Stimulated activated naive CD8-positive, alpha-beta T cell treated with anti-CD3 and anti-CD28 coated beads, Interleukin-15, amount 100 ng/mL, for 72 hours (primary cell): ENCODE results near the gene EIF4A3.
"Not testable (repeated sequence)": the region's sequence is repeated elsewhere in the genome, so short reads cannot be mapped to it uniquely, and the experiment has no call there.

Experiments used
- ATAC-seq: fragments of 150-1000 bp; cut with Tn5 transposase; 2 replicates; pipeline ENCODE4 v1.10.0; 2021; ENCODE audit warnings: mild to moderate bottlenecking, moderate library complexity
- DNase-seq, 2 donors: peaks; one replicate each; pipeline ENCODE4 v3.0.0; 2021 to 2022
- H3K27ac Mint-ChIP-seq, 2 donors: one replicate each; pipeline ENCODE4 v1.8.0; 2022; ENCODE audit warnings: mild to moderate bottlenecking in 2 of 2, mixed read lengths in 2 of 2, moderate library complexity in 2 of 2
- H3K27me3 Mint-ChIP-seq: one replicate; pipeline ENCODE4 v1.8.0; 2022; ENCODE audit warnings: mixed read lengths
- H3K4me1 Mint-ChIP-seq: one replicate; pipeline ENCODE4 v1.8.0; 2022; ENCODE audit warnings: mild to moderate bottlenecking, mixed read lengths
- H3K4me3 Mint-ChIP-seq, 2 donors: one replicate each; pipeline ENCODE4 v1.8.0; 2022; ENCODE audit warnings: mild to moderate bottlenecking in 2 of 2, mixed read lengths in 2 of 2, moderate library complexity in 1 of 2
- H3K9me3 Mint-ChIP-seq, 2 donors: one replicate each; pipeline ENCODE4 v1.8.0; 2022; ENCODE audit warnings: mixed read lengths in 2 of 2

The EIF4A3 gene

GRCh38 chr17:80155600-80155999 is 8.7 kb upstream of the EIF4A3 start:
- DNase-seq, H3K27ac Mint-ChIP-seq, H3K4me3 Mint-ChIP-seq, ATAC-seq: not testable (repeated sequence)
- H3K4me1 Mint-ChIP-seq: peaks cover 20% of the 10 kb centered on the region
- H3K9me3 Mint-ChIP-seq: peaks cover 0 to 19% of the 10 kb centered on the region in 2 donors
- peaks cover 13% of the 10 kb centered on the region for H3K27me3 Mint-ChIP-seq

GRCh38 chr17:80154166-80154565 is 7.2 kb upstream of the EIF4A3 start:
- H3K4me3 Mint-ChIP-seq: no peak overlapping the region
- DNase-seq: no peak
- no peak overlapping the region for H3K27ac Mint-ChIP-seq
- peaks cover 20% of the 10 kb centered on the region for H3K4me1 Mint-ChIP-seq
- ATAC-seq: no peak
- peaks cover under 1% of the 10 kb centered on the region for H3K27me3 Mint-ChIP-seq
- H3K9me3 Mint-ChIP-seq: peaks cover 0 to 19% of the 10 kb centered on the region in 2 donors

- DNase-seq: no peak
- H3K4me1 Mint-ChIP-seq: peaks cover 31% of the 10 kb centered on the region
- ATAC-seq: no peak
- no peak overlapping the region for H3K4me3 Mint-ChIP-seq
- H3K27ac Mint-ChIP-seq: peak overlapping the region in 1 of 2 donors; percentile 23
- H3K27me3 Mint-ChIP-seq: no peaks in the 10 kb centered on the region
- peaks cover 0 to 19% of the 10 kb centered on the region in 2 donors for H3K9me3 Mint-ChIP-seq
Measured at GRCh38 chr17:80153004-80153403, 6.1 kb upstream of the EIF4A3 start.

GRCh38 chr17:80152081-80152702 is 5.3 kb upstream of the EIF4A3 start:
- ATAC-seq (no peak), DNase-seq (peak in 1 of 2 donors; percentile 32)
- no peak overlapping the region for H3K4me3 Mint-ChIP-seq
- H3K27me3 Mint-ChIP-seq: no peaks in the 10 kb centered on the region
- H3K27ac Mint-ChIP-seq: peak overlapping the region in 1 of 2 donors; percentile 80
- H3K9me3 Mint-ChIP-seq: peaks cover 0 to 19% of the 10 kb centered on the region in 2 donors
- peaks cover 32% of the 10 kb centered on the region for H3K4me1 Mint-ChIP-seq

GRCh38 chr17:80151333-80151732 is 4.4 kb upstream of the EIF4A3 start:
- DNase-seq (no peak), ATAC-seq (no peak)
- Mint-ChIP-seq H3K9me3 (peaks cover 0 to 19% of the 10 kb centered on the region in 2 donors), H3K27ac (no peak overlapping the region), H3K27me3 (no peaks in the 10 kb centered on the region), H3K4me1 (peaks cover 33% of the 10 kb centered on the region), H3K4me3 (no peak overlapping the region)

GRCh38 chr17:80146121-80147034 is 550 bp downstream of the EIF4A3 start:
- ATAC-seq (peak; percentile 14), DNase-seq (peak; percentile 18 to 42)
- Mint-ChIP-seq H3K4me3 (peak overlapping the region; percentile 87 to 93), H3K4me1 (peaks cover 46% of the 10 kb centered on the region), H3K9me3 (no peaks in the 10 kb centered on the region), H3K27ac (peak overlapping the region; percentile 98 to 99), H3K27me3 (no peaks in the 10 kb centered on the region)

GRCh38 chr17:80145076-80146075 is 1.6 kb downstream of the EIF4A3 start:
- no peak for ATAC-seq
- no peak for DNase-seq
- peak overlapping the region; percentile 87 to 93 for H3K4me3 Mint-ChIP-seq
- no peaks in the 10 kb centered on the region for H3K9me3 Mint-ChIP-seq
- peaks cover 46% of the 10 kb centered on the region for H3K4me1 Mint-ChIP-seq
- no peaks in the 10 kb centered on the region for H3K27me3 Mint-ChIP-seq
- H3K27ac Mint-ChIP-seq: peak overlapping the region; percentile 68 to 82

- ATAC-seq (no peak), DNase-seq (no peak)
- no peaks in the 10 kb centered on the region for H3K9me3 Mint-ChIP-seq
- H3K4me1 Mint-ChIP-seq: peaks cover 34% of the 10 kb centered on the region
- no peak overlapping the region for H3K27ac Mint-ChIP-seq
- H3K27me3 Mint-ChIP-seq: no peaks in the 10 kb centered on the region
- no peak overlapping the region for H3K4me3 Mint-ChIP-seq
Measured at GRCh38 chr17:80142929-80143328, 4.0 kb downstream of the EIF4A3 start.

- no peaks in the 10 kb centered on the region for H3K9me3 Mint-ChIP-seq
- no peaks in the 10 kb centered on the region for H3K27me3 Mint-ChIP-seq
- H3K4me3 Mint-ChIP-seq: no peak overlapping the region
- DNase-seq (no peak), ATAC-seq (no peak)
- peaks cover 34% of the 10 kb centered on the region for H3K4me1 Mint-ChIP-seq
- peak overlapping the region in 1 of 2 donors; percentile 19 for H3K27ac Mint-ChIP-seq
Measured at GRCh38 chr17:80141463-80142165, 5.3 kb downstream of the EIF4A3 start.

GRCh38 chr17:80138856-80139426 is 8.0 kb downstream of the EIF4A3 start:
- no peak for DNase-seq
- no peak for ATAC-seq
- Mint-ChIP-seq H3K4me1 (peaks cover 15% of the 10 kb centered on the region), H3K4me3 (no peak overlapping the region), H3K9me3 (no peaks in the 10 kb centered on the region), H3K27ac (no peak overlapping the region), H3K27me3 (no peaks in the 10 kb centered on the region)

- H3K4me3 Mint-ChIP-seq: no peak overlapping the region
- H3K9me3 Mint-ChIP-seq: no peaks in the 10 kb centered on the region
- H3K27ac Mint-ChIP-seq: no peak overlapping the region
- DNase-seq (no peak), ATAC-seq (no peak)
- H3K4me1 Mint-ChIP-seq: peaks cover 3% of the 10 kb centered on the region
- H3K27me3 Mint-ChIP-seq: no peaks in the 10 kb centered on the region
Measured at GRCh38 chr17:80137131-80137530, 9.8 kb downstream of the EIF4A3 start.

- no peak overlapping the region for H3K4me3 Mint-ChIP-seq
- peaks cover 17% of the 10 kb centered on the region for H3K27me3 Mint-ChIP-seq
- DNase-seq (no peak), ATAC-seq (no peak)
- no peaks in the 10 kb centered on the region for H3K9me3 Mint-ChIP-seq
- H3K27ac Mint-ChIP-seq: no peak overlapping the region
- H3K4me1 Mint-ChIP-seq: no peaks in the 10 kb centered on the region
Measured at GRCh38 chr17:80133626-80133970, 13.3 kb downstream of the EIF4A3 start.

- H3K27ac Mint-ChIP-seq: no peak overlapping the region
- H3K4me1 Mint-ChIP-seq: no peaks in the 10 kb centered on the region
Measured at GRCh38 chr17:80132906-80133625, 13.9 kb downstream of the EIF4A3 start.

GRCh38 chr17:80130992-80131391 is 15.9 kb downstream of the EIF4A3 start:
- no peak for ATAC-seq
- Mint-ChIP-seq H3K9me3 (no peaks in the 10 kb centered on the region), H3K4me1 (no peaks in the 10 kb centered on the region)

More at GRCh38 chr17:80132906-80133625, 13.9 kb downstream of the EIF4A3 start:
- ATAC-seq (no peak), DNase-seq (no peak)
- Mint-ChIP-seq H3K27me3 (peaks cover 22% of the 10 kb centered on the region), H3K4me3 (no peak overlapping the region), H3K9me3 (no peaks in the 10 kb centered on the region)

More at GRCh38 chr17:80130992-80131391, 15.9 kb downstream of the EIF4A3 start:
- no peak for DNase-seq
- Mint-ChIP-seq H3K27ac (no peak overlapping the region), H3K4me3 (no peak overlapping the region), H3K27me3 (peaks cover 35% of the 10 kb centered on the region)
